ENCODE data around the gene E2F1.
"Not testable (repeated sequence)": the region's sequence is repeated elsewhere in the genome, so short reads cannot be mapped to it uniquely, and the experiment has no call there.

E2F1 gene

DNA sequence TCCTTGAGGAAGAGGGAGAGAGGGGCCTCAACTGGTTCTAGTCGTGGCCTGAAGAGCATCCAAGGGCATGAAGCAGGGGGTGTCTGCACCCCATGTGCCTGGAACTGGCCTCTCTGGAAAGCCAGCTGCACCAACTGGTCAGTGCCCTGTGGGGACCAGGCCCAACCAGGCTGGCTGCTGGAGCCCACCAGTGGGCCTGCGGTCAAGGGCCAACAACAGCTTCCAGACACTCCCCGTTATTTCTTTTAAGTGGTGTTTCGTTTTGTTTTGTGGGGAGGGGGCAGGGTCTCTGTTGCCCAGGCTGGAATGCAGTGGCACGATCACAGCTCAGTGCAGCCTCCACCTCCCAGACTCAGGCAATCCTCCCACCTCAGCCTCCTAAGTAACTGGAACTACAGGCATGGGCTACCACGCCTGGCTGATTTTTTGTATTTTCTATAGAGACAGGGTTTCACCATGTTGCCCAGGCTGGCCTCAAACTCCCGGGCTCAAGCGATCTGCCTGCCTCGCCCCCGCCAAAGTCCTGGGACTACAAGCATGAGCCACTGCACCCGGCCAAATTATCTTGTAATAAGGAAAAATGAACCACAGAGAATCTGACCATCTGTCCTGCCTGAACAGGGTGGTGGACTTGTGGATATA is 36.0 kb downstream of the E2F1 start:
- intact Hi-C loops (cut with DNase I), result no loop called here
- no peak for DNase-seq

DNA sequence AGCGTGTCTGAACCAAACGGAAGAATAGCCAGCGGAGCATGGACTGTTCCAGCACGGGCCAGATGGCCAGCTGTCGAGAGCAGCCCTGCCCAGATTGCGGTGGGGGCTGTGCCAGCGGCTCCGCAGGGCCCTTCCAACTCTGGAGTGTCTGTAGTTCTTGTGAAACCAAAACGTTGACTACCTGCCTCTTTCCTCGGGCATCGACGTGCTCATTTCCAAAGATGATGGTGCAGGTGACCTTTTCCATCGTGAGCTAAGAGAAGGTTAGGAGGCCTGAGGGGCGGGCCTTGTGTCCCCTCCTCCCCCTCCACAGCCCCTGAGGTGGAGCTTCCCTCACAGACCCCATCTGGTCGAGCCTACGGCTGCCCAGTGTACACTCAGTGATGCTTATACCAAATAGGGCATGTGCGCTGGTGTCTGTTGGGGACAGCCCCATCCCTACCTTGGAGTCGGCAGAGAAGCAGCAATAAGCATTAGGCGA is 36.9 kb downstream of the E2F1 start:
- intact Hi-C loops (cut with DNase I), result no loop called here

DNA sequence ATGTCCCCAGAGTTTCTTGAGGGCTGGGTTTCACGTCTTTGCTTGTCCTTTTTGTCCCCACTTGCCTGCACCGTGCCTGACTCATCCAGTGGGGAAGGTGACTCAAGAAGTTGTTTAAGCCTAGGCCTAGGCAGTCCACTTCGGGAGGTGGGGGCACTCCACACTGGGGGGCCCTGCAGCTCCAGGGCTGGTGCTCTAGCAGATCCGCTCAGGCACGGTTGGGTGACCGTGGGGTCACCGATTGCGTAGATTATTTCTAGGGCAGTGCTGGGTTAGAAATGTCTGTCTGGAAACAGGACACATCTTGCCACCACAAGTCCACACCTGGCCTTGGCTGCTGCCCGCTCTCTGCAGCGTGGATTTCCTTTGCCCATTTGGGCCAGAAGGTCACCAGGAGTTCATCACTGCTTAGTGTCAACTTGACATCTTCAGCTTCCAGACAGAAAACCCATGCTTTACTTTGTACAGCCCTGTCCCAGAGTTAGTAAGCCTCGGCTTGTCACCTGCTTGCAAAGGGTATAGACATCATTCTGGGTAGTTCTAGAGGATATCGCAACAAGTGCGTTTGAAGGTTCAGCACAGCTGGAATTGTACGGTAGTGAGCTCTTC is 37.7 kb downstream of the E2F1 start:
- intact Hi-C loops (cut with DNase I), result no loop called here
- DNase-seq, result no peak

More for the DNA sequence above, 36.9 kb downstream of the E2F1 start:
- peak in 6 of 10 donors; percentile 62 to 94 (median 81) for DNase-seq

DNA sequence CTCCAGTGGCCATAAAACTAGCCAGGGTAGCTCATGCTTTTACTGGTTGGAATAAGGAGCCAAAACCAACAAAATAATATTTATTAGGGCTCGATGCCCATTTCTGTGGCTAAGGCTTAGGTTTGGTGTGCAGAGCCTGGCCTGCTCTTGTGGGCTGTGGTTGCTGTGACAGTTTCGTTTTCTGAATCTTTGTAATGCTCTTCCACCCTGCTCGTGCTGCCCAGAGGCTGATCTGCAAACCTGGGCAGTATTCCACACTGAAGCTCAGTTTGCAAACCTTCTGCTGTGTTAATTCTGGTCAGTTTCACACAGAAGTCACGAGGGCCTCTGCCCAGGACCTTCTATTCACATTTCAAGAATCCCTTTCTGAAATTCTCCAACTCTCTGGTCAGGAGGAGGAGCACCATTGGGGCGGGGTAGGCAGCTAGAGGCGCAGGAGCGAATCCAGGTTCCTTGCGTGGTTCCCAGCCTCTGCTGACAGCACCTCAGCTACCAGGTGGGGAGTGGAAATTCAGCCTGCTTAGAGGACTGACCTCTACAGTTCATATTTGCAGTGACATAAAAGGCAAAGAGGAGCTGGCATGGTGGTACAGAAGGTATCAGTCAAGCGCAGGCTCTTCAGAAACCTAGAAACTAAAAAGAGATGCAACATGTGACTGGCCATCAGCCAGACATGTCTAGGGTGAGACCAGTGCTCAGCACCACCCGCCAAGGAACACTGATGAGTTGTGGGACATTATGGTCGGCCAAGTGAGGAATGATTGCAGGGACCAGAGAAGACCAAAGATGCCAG is 38.4 kb downstream of the E2F1 start:
- DNase-seq, result no peak
- intact Hi-C loops (cut with DNase I), result no loop called here

DNA sequence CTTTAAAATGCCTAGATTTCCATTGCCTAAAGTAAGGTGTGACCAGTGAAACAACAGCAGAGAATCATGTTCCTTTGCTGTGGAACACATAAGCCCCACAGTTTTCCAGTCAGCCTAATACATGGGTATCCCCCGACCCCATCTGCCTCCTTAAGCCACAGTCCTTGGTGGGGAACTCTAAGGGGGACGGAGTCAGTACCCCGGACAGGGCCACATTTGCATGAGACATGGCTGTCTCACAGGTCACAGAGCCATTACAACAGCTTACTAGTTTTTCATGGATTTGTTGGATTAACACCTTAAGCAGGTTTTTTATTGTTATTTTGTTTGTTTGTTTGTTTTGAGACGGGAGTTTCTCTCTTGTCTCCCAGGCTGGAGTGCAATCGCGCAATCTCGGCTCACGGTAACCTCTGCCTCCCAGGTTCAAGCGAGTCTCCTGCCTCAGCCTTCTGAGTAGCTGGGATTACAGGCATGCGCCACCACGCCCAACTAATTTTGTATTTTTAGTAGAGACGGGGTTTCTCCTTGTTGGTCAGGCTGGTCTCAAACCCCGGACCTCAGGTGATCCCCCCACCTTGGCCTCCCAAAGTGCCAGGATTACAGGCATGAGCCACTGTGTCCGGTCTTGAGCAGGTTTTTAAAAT is 39.1 kb downstream of the E2F1 start:
- intact Hi-C loops (cut with DNase I), result not testable (repeated sequence)

DNA sequence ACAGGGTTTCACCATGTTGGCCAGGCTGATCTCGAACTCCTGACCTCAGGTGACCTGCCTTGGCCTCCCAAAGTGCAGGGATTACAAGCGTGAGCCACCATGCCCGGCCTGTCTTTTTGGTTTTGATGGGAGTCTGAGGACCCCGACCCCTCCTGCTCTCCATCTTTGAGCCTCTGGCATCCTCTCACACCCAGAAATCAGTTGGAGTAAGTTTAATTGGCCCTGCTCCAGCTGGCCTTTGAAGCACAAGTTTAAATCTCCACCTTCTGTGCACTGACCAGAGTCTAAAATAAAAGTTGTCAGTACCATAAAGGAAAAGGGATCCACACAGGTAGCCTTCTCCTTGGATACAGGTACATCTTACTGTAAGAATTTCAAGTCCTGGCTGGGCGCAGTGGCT is 40.0 kb downstream of the E2F1 start:
- intact Hi-C loops (cut with DNase I), result no loop called here
- DNase-seq, result no peak

More for the DNA sequence above, 39.1 kb downstream of the E2F1 start:
- DNase-seq, result not testable (repeated sequence)

DNA sequence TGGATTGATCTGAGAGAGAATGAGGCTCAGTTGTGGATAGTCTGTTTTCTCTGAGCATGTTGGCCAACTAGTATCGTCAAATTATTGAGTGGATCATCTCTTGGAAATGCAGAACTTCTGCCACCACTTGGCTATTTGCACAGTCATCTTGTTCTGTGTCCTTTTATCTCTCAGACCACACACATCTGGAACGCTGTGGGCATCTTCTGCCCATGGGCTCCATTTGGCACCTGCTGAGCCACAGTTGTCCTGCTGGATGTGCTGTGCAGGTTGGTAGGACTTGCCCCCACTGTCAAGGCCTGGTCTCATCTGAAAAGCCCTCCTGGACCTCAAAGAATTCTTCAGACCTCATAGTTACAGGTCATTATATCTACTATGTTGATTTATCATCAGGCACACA is 40.8 kb downstream of the E2F1 start:
- intact Hi-C loops (cut with DNase I), result no loop called here
- no peak for DNase-seq

DNA sequence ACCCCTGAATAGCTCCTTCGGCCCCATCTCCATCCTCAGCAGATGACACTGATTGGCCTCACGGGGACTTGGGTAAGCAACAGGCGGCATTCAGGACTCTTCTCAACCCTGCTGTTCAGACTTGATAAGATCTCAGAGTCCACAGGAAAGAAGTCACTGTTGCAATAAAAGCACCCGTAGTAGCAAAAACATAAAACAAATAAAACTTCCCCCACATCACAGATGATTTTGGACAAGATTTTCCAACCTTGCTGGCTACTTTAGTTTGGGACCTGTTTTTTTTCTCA is 41.2 kb downstream of the E2F1 start:
- intact Hi-C loops (cut with DNase I), result no loop called here
- no peak for DNase-seq

DNA sequence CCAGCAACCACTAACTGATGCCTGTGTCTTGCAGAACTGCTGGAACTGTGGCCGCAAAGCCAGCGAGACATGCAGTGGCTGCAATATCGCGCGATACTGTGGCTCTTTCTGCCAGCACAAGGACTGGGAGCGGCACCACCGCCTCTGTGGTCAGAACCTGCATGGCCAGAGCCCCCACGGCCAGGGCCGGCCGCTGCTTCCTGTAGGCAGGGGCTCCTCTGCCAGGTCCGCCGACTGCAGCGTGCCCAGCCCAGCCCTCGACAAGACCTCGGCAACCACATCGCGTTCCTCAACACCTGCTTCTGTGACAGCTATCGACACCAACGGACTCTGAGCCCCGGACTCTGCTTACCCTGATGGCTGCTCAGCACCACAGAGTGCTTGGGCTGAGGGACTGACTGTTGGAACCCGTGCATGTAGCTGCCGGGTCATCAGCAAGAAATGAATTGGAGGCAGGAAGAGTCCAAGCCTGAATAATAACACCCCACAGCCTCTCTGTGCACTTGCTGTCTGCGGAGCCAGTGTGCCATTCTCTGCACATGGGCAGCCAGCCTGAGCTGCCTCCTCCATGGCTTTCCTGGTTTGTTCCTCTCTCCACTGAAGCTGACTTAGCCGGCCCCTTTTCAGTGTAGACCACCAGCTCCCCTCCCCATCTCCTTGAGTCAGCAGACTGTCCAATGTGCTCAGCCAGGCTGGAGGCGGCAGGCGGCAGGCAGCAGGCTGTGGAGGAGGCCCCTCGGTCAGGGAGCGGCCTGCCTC is 41.7 kb downstream of the E2F1 start:
- peak in 1 of 10 donors; percentile 78 for DNase-seq
- intact Hi-C loops (cut with DNase I), result no loop called here

DNA sequence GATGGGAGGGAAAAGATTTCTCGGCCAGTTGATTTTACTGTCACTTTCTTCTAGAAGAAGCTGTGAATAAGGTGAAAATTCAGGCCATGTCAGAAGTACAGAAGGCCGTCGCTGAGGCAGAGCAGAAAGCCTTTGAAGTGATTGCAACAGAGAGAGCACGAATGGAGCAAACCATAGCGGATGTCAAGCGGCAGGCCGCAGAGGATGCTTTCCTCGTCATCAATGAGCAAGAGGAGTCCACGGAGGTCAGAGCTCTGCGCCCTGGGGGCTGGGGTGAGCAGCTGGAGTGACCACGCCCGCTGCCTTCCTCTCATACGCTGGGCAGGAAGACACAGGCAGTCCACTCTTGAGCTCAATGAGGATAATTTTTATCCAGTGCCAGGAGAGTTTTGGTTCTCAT is 45.9 kb downstream of the E2F1 start:
- intact Hi-C loops (cut with DNase I), result no loop called here
- no peak for DNase-seq

DNA sequence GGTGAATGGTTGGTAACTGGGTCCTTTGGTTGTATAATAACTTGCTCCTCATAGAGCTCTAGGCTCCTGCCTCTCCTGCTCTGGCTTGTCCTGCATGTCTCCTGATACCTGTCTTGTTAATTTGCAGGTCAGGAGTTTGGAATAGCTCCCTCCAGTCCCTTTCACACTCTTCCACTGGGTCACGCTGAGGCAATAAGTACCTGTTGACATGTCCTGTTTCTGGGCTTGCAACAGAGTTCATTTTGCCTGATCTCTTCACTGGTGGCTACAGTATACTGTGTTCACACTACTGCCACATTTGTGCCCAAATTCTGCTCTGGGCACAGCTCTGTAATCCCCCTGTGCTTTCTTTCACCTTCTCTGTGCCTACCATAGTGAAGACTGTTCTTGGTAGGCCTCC is 49.4 kb downstream of the E2F1 start:
- intact Hi-C loops (cut with DNase I), result no loop called here
- no peak for DNase-seq

DNA sequence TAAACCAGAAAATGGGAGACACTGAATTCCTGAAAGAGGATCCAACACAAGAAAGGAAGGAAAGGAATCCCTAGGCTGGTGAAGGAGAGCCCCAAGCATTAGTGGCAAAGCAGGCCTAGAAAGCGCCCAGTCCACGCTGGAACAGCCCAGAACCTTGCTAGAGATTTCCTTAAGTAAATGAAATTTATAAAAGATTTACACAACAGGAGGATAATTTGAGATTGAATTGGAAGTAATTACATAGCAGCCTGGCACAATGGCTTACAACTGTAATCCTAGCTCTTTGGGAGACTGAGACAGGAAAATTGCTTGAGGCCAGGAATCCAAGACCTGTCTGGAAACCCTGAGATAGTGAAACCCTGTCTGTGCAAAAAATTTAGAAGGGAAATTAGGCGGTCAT is 50.8 kb downstream of the E2F1 start:
- no peak for DNase-seq
- intact Hi-C loops (cut with DNase I), result no loop called here

DNA sequence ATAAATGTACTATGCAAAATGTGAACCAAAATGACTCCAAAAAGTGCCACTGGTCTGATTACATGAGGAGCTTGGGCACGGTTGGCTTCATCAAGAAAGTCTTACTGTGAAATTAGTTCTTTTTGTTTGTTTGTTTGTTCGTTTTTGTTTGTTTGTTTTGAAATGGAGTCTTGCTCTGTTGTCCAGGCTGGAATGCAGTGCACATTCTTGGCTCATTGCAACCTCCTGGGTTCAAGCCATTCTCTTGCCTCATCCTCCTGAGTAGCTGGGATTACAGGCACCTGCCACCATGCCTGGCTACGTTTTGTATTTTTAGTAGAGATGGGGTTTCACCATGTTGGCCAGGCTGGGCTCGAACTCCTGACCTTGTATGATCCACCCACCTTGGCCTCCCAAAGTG is 54.3 kb downstream of the E2F1 start:
- intact Hi-C loops (cut with DNase I); DNase-seq: not testable (repeated sequence)

DNA sequence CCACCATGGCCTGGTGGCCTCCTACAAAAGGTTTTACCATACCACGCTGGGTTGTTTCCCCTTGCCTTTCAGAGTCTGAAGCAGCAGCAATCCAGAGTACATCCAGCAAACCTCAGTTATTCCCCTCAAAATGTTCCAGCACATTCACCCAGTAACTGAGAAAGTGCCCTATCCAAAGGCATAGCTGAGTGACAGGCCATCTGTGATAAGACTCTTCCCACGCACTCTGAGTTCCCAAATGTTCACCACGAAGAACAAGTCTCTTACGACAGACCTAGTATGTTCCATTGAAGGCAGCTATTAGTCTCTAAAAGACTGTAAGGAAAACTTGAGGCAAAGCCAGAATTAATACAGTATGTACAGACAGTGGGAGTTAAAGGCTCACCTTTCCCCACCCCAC is 55.7 kb downstream of the E2F1 start:
- intact Hi-C loops (cut with DNase I), result no loop called here
- DNase-seq, result no peak

DNA sequence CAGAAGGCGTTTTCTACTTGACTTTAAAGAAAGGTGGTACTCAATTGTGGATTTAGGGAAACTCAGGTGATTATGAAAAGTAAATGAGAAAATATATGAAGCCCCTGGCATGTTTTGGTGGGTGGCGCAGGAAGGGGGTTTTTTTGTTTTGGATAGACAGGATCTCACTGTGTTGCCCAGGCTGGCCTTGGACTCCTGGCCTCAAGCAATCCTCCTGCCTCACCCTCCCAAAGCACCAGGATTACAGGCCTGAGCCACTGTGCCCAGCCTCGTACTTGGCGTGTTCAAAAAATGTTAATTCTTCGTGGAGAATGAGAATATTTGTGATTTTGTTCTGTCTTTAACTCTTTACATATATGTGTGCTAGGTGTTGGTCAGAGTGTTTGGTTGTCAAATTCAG is 56.2 kb downstream of the E2F1 start:
- intact Hi-C loops (cut with DNase I), result no loop called here

DNA sequence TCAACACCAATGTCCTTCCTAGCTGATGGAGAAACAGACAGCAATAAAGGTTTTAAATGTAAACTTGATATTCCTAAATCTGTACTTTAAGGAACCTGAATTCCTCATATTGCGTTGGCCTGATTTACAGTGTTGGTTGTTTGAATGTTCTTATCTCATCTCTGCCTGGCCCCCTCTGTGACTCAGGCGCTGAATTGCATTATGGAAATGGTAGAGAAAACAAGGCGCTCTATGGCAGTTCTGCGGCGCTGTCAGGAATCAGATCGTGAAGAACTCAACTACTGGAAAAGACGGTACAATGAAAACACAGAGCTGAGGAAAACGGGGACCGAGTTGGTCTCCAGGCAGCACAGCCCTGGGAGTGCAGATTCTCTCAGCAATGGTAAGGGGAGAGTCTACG is 56.7 kb downstream of the E2F1 start:
- intact Hi-C loops (cut with DNase I), result no loop called here
- no peak for DNase-seq

More for the DNA sequence above, 56.2 kb downstream of the E2F1 start:
- DNase-seq, result no peak

DNA sequence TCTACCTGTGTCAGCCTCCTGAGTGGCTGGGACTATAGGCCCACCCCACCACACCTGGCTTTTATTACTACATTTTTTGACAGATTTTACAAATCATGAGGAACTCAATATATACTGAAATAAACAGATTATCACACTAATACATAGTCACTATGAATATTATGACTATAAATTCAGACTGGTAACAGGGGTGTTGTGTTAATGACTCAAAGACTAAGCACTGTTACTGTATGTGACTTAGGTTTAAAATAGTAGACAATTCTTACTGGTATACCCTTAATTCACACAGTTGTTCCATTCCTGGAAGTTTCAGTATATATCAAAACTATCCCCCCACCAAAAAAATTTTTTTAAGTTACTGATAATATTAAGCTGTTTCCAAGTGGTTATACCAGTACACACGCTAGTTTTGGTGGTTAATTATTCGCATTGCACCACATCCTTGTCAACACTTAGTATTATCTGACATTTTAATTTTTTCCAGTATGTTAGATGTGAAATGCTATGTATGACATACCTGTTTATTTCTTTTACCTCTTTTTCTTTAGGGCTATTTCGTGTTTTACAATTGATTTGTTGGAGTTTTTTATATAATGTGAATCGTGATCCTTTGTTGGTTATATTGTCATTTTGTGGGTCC is 58.5 kb downstream of the E2F1 start:
- intact Hi-C loops (cut with DNase I), result no loop called here

DNA sequence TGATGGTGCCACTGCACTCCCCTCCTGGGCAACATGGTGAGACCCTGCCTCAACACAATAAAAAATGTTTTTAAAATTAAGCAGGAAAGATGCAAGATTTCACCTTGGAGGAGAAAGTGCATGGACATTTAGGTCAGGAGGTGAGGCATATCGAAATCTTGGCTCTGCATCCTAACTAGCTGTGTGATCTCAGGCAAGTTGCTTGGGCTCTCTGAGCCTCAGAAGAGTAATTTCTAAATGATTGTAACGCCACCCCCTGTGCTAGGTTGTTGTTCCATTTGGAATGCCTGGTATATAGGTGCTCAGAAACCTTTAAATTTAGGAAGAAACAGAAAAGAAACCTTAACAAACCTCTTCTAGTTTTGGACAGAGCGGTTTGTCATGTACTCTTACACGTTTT is 60.0 kb downstream of the E2F1 start:
- no peak for DNase-seq
- intact Hi-C loops (cut with DNase I), result no loop called here

More for the DNA sequence above, 58.5 kb downstream of the E2F1 start:
- DNase-seq, result no peak
